ENCODE results near the gene KIF3A. TPM values are rescaled to one million over a fixed set of nuclear protein-coding genes. Genes with fewer than 3 reads are reported as not detected.

The KIF3A gene
- total RNA-seq, 1 experiment from 2014 or later, result 15.2 TPM

- Histone ChIP-seq H3K4me1 (replicated peaks; ENCODE audit: insufficient read depth) (peaks cover 20% of the 10 kb centered on the region), H3K27me3 (ENCODE audit: insufficient read depth, low read depth) (no peaks in the 10 kb centered on the region), H3K36me3 (ENCODE audit: low read depth) (no peaks in the 10 kb centered on the region), H3K4me2 (no peak overlapping the region), H3K79me2 (ENCODE audit: low read depth) (peaks cover 31% of the 10 kb centered on the region), H3K9me3 (ENCODE audit: insufficient read depth, low read depth) (no peaks in the 10 kb centered on the region), H3K27ac (no peak overlapping the region), H3F3A (ENCODE audit: insufficient read depth, low read depth) (no peaks in the 10 kb centered on the region; the same call in 1 of the 2 replicates), H4K20me1 (ENCODE audit: insufficient read depth) (peaks cover 3% of the 10 kb centered on the region; the same call in 1 of the 2 replicates), H3K9me2 (ENCODE audit: insufficient read depth) (no peaks in the 10 kb centered on the region), H3K4me3 (no peak overlapping the region), H2AFZ (no peak overlapping the region)
- ChIA-PET CTCF (no interaction called here), POLR2A (ENCODE audit: unreplicated experiment) (interaction anchor here (0.6 kb wide), 1 partner anchor 82 kb away, joined by 5 read pairs; no protein-coding TSS in a partner anchor)
- TF ChIP-seq CTCF (conservative IDR thresholded peaks at IDR 0.05) (no peak), EZH2 (IDR thresholded peaks at IDR 0.05; ENCODE audit: low read depth) (no peak)
- no TSS peak for BruUV-seq (replicated peaks)
- intact Hi-C loops (cut with micrococcal nuclease; ENCODE audit: unreplicated experiment), result loop anchor here (10.0 kb wide), 1 partner anchor 349 kb away; no protein-coding TSS in a partner anchor
- DNase-seq, result no peak
These were observed 3.7 kb downstream of the KIF3A start for GRCh38 chr5:132733499-132734148.

DNA sequence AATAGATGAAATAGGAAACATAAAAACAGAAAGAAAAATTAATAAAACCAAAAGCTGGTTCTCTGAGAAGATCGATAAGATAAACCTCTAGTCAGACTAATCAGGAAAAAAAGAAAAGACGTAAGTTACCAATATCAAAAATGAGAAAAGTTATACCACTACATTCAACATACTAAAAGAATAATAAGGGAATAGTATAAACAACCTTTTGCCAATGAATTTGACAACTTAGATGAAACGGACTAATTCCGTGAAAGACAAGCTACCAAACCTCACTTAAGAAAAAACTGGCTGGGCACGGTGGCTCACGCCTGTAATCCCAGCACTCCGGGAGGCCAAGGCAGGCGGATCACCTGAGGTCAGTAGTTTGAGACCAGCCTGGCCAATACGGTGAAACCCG is 7.5 kb downstream of the KIF3A start:
- H3K36me3 ChIP-seq (ENCODE audit: low read depth), result peaks cover 3% of the 10 kb centered on the region; the same call in 1 of the 2 replicates
- no peaks in the 10 kb centered on the region for H3F3A ChIP-seq (ENCODE audit: insufficient read depth, low read depth)
- intact Hi-C loops (cut with micrococcal nuclease; ENCODE audit: unreplicated experiment), result loop anchor here (10.0 kb wide), 1 partner anchor 345 kb away; no protein-coding TSS in a partner anchor
- no TSS peak for BruUV-seq (replicated peaks)
- ChIA-PET POLR2A (ENCODE audit: unreplicated experiment) (interaction anchor here (0.6 kb wide), 1 partner anchor 233 kb away, joined by 4 read pairs; no protein-coding TSS in a partner anchor), CTCF (interaction anchor here (0.6 kb wide), 1 partner anchor 44 kb away, joined by 3 read pairs; no protein-coding TSS in a partner anchor)
- no peaks in the 10 kb centered on the region for H4K20me1 ChIP-seq (ENCODE audit: insufficient read depth)
- TF ChIP-seq EZH2 (IDR thresholded peaks at IDR 0.05; ENCODE audit: low read depth) (no peak), CTCF (conservative IDR thresholded peaks at IDR 0.05) (no peak)
- H3K27me3 ChIP-seq (ENCODE audit: insufficient read depth, low read depth), result no peaks in the 10 kb centered on the region
- H3K4me1 ChIP-seq (replicated peaks; ENCODE audit: insufficient read depth), result no peaks in the 10 kb centered on the region
- no peak overlapping the region for H2AFZ ChIP-seq
- H3K9me2 ChIP-seq (ENCODE audit: insufficient read depth), result no peaks in the 10 kb centered on the region
- no peaks in the 10 kb centered on the region for H3K9me3 ChIP-seq (ENCODE audit: insufficient read depth, low read depth)
- peaks cover 10% of the 10 kb centered on the region; the same call in 1 of the 2 replicates for H3K79me2 ChIP-seq (ENCODE audit: low read depth)
- H3K4me2 ChIP-seq, result no peak overlapping the region
- DNase-seq, result no peak
- H3K4me3 ChIP-seq, result no peak overlapping the region
- no peak overlapping the region for H3K27ac ChIP-seq

DNA sequence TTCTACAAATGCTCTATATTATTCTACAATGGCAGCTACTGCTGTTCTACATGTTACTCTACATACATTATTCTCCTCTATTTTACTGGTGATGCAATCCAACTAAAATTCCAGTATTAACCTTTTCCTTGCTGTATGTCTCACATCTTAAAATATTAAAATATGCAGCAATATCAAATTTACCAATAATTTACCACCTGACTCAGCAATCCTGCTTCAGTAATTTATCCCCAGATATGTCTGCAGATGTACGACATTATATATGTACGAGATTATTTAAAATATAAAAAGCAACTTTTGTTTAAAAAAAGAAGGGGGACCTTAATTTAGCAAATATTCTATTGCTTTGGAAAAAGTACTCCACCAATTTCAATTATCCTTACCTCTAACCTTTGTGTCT is 11.6 kb downstream of the KIF3A start:
- no peaks in the 10 kb centered on the region for H3K27me3 ChIP-seq (ENCODE audit: insufficient read depth, low read depth)
- no peaks in the 10 kb centered on the region for H3K79me2 ChIP-seq (ENCODE audit: low read depth)
- no peaks in the 10 kb centered on the region for H3K9me2 ChIP-seq (ENCODE audit: insufficient read depth)
- peaks cover 3% of the 10 kb centered on the region; the same call in 1 of the 2 replicates for H3K36me3 ChIP-seq (ENCODE audit: low read depth)
- POLR2A ChIA-PET (ENCODE audit: unreplicated experiment), result no interaction called here
- intact Hi-C loops (cut with micrococcal nuclease; ENCODE audit: unreplicated experiment), result no loop called here
- H3K9me3 ChIP-seq (ENCODE audit: insufficient read depth, low read depth), result no peaks in the 10 kb centered on the region
- no peak for DNase-seq
- CTCF ChIA-PET, result no interaction called here
- H3F3A ChIP-seq (ENCODE audit: insufficient read depth, low read depth), result no peaks in the 10 kb centered on the region
- no TSS peak for BruUV-seq (replicated peaks)
- no peak overlapping the region for H3K4me3 ChIP-seq
- H3K27ac ChIP-seq, result no peak overlapping the region
- no peaks in the 10 kb centered on the region for H3K4me1 ChIP-seq (replicated peaks; ENCODE audit: insufficient read depth)
- H2AFZ ChIP-seq, result no peak overlapping the region
- H3K4me2 ChIP-seq, result no peak overlapping the region
- TF ChIP-seq EZH2 (IDR thresholded peaks at IDR 0.05; ENCODE audit: low read depth), result no peak
- TF ChIP-seq CTCF (conservative IDR thresholded peaks at IDR 0.05), result no peak
- H4K20me1 ChIP-seq (ENCODE audit: insufficient read depth), result no peaks in the 10 kb centered on the region

All from PC-9 (cell line).